ENCODE measurements around the gene VPS33B.
A peak's percentile ranks its signal among the peaks of the same experiment; 100 is the strongest.
"Not testable (repeated sequence)": the region's sequence is repeated elsewhere in the genome, so short reads cannot be mapped to it uniquely, and the experiment has no call there.

The VPS33B gene

DNA sequence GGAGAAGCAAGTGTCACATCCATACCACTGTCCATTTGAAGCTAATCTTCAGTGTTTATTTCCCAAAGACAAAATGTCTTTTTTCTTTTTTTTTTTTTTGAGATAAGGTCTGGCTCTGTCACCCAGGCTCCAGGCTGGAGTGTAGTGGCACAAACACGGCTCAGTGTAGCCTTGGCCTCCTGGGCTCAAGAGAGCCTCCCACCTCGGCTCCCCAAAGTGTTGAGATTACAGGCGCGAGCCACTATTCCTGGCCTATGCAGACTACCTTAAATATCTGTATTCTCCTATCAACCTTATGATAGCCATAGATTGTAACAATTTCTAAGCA, 27.7 kb upstream of the VPS33B start:
- in situ Hi-C loops (cut with MboI; ENCODE audit: low pct_unique_long_range_greater_than_20kb, low sequenced_read_pairs, unreplicated experiment), result no loop called here
- TF ChIP-seq, protein P1, sequence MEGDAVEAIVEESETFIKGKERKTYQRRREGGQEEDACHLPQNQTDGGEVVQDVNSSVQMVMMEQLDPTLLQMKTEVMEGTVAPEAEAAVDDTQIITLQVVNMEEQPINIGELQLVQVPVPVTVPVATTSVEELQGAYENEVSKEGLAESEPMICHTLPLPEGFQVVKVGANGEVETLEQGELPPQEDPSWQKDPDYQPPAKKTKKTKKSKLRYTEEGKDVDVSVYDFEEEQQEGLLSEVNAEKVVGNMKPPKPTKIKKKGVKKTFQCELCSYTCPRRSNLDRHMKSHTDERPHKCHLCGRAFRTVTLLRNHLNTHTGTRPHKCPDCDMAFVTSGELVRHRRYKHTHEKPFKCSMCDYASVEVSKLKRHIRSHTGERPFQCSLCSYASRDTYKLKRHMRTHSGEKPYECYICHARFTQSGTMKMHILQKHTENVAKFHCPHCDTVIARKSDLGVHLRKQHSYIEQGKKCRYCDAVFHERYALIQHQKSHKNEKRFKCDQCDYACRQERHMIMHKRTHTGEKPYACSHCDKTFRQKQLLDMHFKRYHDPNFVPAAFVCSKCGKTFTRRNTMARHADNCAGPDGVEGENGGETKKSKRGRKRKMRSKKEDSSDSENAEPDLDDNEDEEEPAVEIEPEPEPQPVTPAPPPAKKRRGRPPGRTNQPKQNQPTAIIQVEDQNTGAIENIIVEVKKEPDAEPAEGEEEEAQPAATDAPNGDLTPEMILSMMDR (IDR thresholded peaks at IDR 0.05; ENCODE audit: extremely low read depth, insufficient read depth, missing control alignments), result no peak
- no peak for DNase-seq (ENCODE audit: low spot score)

DNA sequence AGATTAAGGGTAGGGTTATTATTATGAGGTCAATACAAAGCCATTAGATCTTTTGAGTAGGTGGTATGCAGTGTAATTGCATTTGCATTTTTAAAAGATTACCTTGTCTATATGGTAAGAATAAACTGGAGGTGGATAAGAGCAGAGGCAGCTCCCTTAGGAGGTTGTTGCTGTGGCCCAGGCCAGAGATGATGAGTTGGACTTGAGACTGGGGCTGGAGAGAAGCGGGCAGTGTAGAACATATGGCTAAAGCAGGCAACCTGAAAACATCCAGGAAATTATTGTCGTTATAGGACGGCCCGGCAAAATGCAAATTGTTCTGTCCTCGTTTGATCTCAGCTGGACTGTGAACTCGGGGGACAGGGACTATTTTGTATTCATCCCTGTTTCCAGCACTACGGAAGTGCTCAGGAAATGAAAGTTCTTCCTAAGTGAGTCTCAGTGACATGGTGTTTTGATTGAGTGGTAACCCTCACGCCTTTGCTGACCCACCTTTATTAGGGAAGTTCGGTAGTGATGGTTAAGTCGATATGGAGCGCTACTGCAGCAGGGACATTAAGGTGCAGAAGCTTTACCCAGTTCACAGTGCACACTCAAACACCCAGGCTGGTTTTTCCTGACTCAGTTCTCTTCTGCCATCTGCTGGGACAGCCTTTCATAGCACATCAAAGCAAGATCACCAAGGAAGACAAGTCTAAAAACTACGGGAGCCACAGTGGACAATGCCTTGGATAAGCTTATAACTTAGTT, 27.2 kb upstream of the VPS33B start:
- TF ChIP-seq, protein P1 (IDR thresholded peaks at IDR 0.05; ENCODE audit: extremely low read depth, insufficient read depth, missing control alignments), result peak; percentile 71
- in situ Hi-C loops (cut with MboI; ENCODE audit: low pct_unique_long_range_greater_than_20kb, low sequenced_read_pairs, unreplicated experiment), result no loop called here
- DNase-seq (ENCODE audit: low spot score), result peak; percentile 62

DNA sequence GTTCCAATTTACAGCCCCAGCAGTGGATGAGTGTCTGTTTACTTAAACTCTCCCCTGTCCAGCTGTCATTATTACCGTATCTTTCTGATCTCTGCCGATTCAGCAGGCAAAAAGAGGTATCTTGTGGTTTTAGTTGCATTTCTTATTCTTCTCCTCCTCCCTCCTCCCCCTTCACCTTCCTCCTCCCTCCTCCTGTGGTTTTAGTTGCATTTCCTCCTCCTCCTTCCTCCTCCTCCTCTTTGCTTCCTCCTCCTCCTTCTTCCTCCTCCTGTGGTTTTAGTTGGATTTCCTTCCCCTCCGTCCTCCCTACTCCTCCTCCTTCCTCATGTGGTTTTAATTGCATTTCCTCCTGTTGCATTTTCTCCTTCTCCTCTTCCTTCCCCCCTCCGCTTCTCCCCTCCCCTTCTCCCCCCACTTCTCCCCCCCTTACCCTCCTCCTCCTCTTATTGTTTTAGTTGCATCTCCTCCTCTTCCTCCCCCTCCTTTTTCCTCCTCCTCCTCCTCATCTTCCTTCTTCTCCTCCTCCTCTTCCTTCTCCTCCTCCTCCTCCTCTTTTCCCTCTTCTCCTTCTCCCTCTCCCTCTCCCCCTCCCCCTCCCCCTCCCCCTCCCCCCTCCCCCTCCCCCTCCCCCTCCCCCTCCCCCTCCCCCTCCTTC, 25.3 kb upstream of the VPS33B start:
- TF ChIP-seq, protein P1 (IDR thresholded peaks at IDR 0.05; ENCODE audit: extremely low read depth, insufficient read depth, missing control alignments), result no peak
- no peak for DNase-seq (ENCODE audit: low spot score)
- in situ Hi-C loops (cut with MboI; ENCODE audit: low pct_unique_long_range_greater_than_20kb, low sequenced_read_pairs, unreplicated experiment), result no loop called here

- in situ Hi-C loops (cut with MboI; ENCODE audit: low pct_unique_long_range_greater_than_20kb, low sequenced_read_pairs, unreplicated experiment); DNase-seq (ENCODE audit: low spot score): not testable (repeated sequence)
Measured at GRCh38 chr15:91046056-91046455, 23.7 kb upstream of the VPS33B start.

DNA sequence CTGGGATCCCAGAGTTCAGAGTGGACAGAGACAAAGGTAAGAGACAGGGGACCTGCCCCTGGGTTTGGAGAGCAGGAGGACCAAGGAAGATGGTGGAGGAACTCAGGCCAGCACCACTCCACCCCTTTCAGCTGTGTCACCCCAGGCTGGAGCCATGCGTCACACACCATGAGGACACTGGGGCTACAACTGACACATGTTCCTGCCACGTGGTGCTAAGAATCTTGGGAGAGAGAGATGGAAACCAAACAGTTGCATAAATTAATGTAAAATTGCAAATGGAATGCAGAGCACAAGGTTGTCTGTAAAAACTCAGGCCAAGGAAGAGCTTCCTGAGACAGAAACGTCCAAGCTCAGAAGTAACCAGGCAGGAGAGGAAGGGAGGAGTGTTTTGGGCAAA, 22.7 kb upstream of the VPS33B start:
- TF ChIP-seq, protein P1 (IDR thresholded peaks at IDR 0.05; ENCODE audit: extremely low read depth, insufficient read depth, missing control alignments), result no peak
- DNase-seq (ENCODE audit: low spot score), result no peak
- in situ Hi-C loops (cut with MboI; ENCODE audit: low pct_unique_long_range_greater_than_20kb, low sequenced_read_pairs, unreplicated experiment), result no loop called here

DNA sequence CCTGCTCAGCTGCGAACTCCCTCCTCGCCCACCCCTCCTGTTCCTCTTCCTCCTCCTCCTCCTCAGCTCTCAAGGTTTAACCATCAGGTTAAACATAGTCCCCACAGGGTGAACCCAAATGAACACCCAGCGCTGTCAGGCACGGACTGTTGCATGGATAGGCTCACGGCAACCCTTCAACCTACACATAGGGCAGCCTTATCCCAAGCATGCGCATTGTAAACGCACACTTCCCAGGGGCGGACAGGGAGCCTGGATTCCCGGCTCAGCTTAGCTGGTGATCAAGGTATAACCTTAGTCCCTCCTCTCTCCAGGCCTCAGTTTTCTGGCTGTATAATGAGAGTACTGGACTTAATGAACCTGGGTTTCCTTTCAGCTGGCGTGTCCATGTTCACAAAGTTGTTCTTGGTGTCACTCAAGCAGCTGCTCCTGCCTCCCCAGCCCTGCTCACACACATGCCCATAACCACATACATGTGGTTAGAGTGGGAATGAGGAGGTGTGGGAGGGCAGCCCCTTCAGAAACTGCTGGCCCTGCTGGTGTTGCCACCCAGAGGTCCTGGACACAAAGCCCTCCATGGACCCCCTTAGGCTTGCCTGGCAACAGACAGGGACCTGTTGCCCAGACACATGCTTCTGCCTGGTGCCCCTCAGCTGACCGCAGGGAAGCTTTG, 20.9 kb upstream of the VPS33B start:
- TF ChIP-seq, protein P1 (IDR thresholded peaks at IDR 0.05; ENCODE audit: extremely low read depth, insufficient read depth, missing control alignments), result no peak
- in situ Hi-C loops (cut with MboI; ENCODE audit: low pct_unique_long_range_greater_than_20kb, low sequenced_read_pairs, unreplicated experiment), result no loop called here
- no peak for DNase-seq (ENCODE audit: low spot score)

DNA sequence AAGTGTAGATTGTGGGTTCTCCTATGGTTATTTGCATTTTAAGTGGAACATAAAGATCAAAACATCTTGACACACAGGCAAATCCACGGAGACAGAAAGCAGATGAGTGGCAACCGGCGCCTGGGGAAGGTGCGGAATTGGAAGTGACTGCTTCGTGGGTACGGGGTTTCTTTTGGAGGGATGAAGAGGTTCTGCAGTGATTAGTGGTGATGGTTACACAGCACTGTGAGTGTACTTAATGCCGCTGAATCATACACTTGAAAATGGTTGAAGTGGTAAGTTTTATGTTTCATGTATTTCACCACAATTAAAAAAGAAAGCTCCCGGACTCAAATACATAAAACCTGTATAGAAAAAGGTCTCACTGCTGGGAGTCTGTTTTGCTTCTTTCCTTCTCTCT, 18.5 kb upstream of the VPS33B start:
- DNase-seq (ENCODE audit: low spot score), result no peak
- TF ChIP-seq, protein P1 (IDR thresholded peaks at IDR 0.05; ENCODE audit: extremely low read depth, insufficient read depth, missing control alignments), result no peak

More for the DNA sequence above, 18.5 kb upstream of the VPS33B start:
- in situ Hi-C loops (cut with MboI; ENCODE audit: low pct_unique_long_range_greater_than_20kb, low sequenced_read_pairs, unreplicated experiment), result no loop called here

Data from GM13977 (cell line).